Stimulated activated CD4-positive, alpha-beta T cell treated with anti-CD3 and anti-CD28 coated beads, Interleukin-15, amount 100 ng/mL, for 1 hour (primary cell): ENCODE results near the gene CST6.

Source experiments
- DNase-seq, 2 donors: peaks; one replicate each; pipeline ENCODE4 v3.0.0-alpha.2; 2020; ENCODE audit warnings: low read depth in 1 of 2, low spot score in 1 of 2

Gene CST6

GRCh38 chr11:66011785-66012303 is at the start of gene CST6:
Gene CST6, plus strand, starts transcription at chr11:66012008. Its CDS starts 37 bp downstream, at chr11:66012045.
- DNase-seq = no peak

GRCh38 chr11:65962141-65962564 is 49.7 kb upstream of the CST6 start:
- DNase-seq = no peak

GRCh38 chr11:65964906-65965305 is 46.9 kb upstream of the CST6 start:
- no peak for DNase-seq

GRCh38 chr11:65965986-65966762 is 45.6 kb upstream of the CST6 start:
- DNase-seq = no peak

- DNase-seq = no peak
Observed at GRCh38 chr11:65967329-65967934, 44.4 kb upstream of the CST6 start.

- DNase-seq = no peak
Observed at GRCh38 chr11:65968600-65969482, 43.0 kb upstream of the CST6 start.

GRCh38 chr11:65972116-65972515 is 39.7 kb upstream of the CST6 start:
- no peak for DNase-seq

GRCh38 chr11:65973439-65974110 is 38.2 kb upstream of the CST6 start:
- DNase-seq = no peak

- DNase-seq = no peak
Observed at GRCh38 chr11:65975771-65976170, 36.0 kb upstream of the CST6 start.

GRCh38 chr11:65976216-65977176 is 35.3 kb upstream of the CST6 start:
- no peak for DNase-seq

- no peak for DNase-seq
Observed at GRCh38 chr11:65977621-65978390, 34.0 kb upstream of the CST6 start.

- no peak for DNase-seq
Observed at GRCh38 chr11:65978391-65979238, 33.2 kb upstream of the CST6 start.

- DNase-seq = no peak
Observed at GRCh38 chr11:65979261-65979759, 32.5 kb upstream of the CST6 start.

GRCh38 chr11:65981101-65981740 is 30.6 kb upstream of the CST6 start:
- DNase-seq = no peak

- DNase-seq = no peak
Observed at GRCh38 chr11:65981972-65982823, 29.6 kb upstream of the CST6 start.

GRCh38 chr11:65982824-65983588 is 28.8 kb upstream of the CST6 start:
- no peak for DNase-seq
